Upper lobe of right lung (tissue), 1 donor: ENCODE results near the gene DCST2. TPM values are rescaled to one million over a fixed set of nuclear protein-coding genes. Genes with fewer than 3 reads are reported as not detected.
"Not testable (repeated sequence)": the region's sequence is repeated elsewhere in the genome, so short reads cannot be mapped to it uniquely, and the experiment has no call there.

Experiments used
- ATAC-seq: fragments of 200-7000 bp; cut with Tn5 transposase; one replicate; pipeline ENCODE4 v1.9.1; 2020; ENCODE audit warnings: mild to moderate bottlenecking, moderate library complexity
- DNase-seq: peaks from one replicate; pipeline ENCODE4 v3.0.0-alpha.2; 2020
- H3K27ac ChIP-seq: fragments of 200-600 bp; one replicate; pipeline ENCODE4 v1.8.0; 2022
- H3K27me3 ChIP-seq: fragments of 200-600 bp; one replicate; pipeline ENCODE4 v1.8.0; 2022; ENCODE audit warnings: mild to moderate bottlenecking
- H3K36me3 ChIP-seq: fragments of 200-600 bp; one replicate; pipeline ENCODE4 v1.8.0; 2022
- H3K4me1 ChIP-seq: fragments of 200-600 bp; one replicate; pipeline ENCODE4 v1.8.0; 2022
- H3K4me3 ChIP-seq: fragments of 200-600 bp; one replicate; pipeline ENCODE4 v1.8.0; 2022; ENCODE audit warnings: mild to moderate bottlenecking
- H3K9me3 ChIP-seq: fragments of 200-600 bp; one replicate; pipeline ENCODE4 v1.8.0; 2022
- intact Hi-C: fragments of 100-400 bp; cut with DNase I; formaldehyde crosslinking; loops from one replicate; pipeline ENCODE4 v1.11.0; 2022
- total RNA-seq: library from RNA; stranded (reverse); fragmentation: NEBNext Ultra II Directional; extraction: Animal tissue kit (Norgen Biotek cat#: 25700); gene quantifications from one replicate; pipeline ENCODE4 v1.2.1, GENCODE V29; 2021
- TF ChIP-seq, protein P1 (sequence below): fragments of 200-600 bp; IDR thresholded peaks from one replicate; pipeline ENCODE4 v1.8.0; 2022; ENCODE audit warnings: antibody characterized with exemption
- donor health status: DM: no; HTN: yes; CAD: no; lungs with severe emphysema.

The DCST2 gene
- total RNA-seq, 1 donor from 2014 or later: 1.5 TPM

- H3K27me3 ChIP-seq: no peaks in the 10 kb centered on the region
- intact Hi-C loops: no loop called here
- TF ChIP-seq, protein P1, sequence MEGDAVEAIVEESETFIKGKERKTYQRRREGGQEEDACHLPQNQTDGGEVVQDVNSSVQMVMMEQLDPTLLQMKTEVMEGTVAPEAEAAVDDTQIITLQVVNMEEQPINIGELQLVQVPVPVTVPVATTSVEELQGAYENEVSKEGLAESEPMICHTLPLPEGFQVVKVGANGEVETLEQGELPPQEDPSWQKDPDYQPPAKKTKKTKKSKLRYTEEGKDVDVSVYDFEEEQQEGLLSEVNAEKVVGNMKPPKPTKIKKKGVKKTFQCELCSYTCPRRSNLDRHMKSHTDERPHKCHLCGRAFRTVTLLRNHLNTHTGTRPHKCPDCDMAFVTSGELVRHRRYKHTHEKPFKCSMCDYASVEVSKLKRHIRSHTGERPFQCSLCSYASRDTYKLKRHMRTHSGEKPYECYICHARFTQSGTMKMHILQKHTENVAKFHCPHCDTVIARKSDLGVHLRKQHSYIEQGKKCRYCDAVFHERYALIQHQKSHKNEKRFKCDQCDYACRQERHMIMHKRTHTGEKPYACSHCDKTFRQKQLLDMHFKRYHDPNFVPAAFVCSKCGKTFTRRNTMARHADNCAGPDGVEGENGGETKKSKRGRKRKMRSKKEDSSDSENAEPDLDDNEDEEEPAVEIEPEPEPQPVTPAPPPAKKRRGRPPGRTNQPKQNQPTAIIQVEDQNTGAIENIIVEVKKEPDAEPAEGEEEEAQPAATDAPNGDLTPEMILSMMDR: no peak
- peaks cover 6% of the 10 kb centered on the region for H3K36me3 ChIP-seq
- peak within 1 kb of the TSS; percentile 92 for H3K4me3 ChIP-seq
- peaks cover 16% of the 10 kb centered on the region for H3K4me1 ChIP-seq
- peak within 1 kb of the TSS; percentile 55 for H3K27ac ChIP-seq
- ATAC-seq: peak; percentile 100
- peak; percentile 96 for DNase-seq
- no peaks in the 10 kb centered on the region for H3K9me3 ChIP-seq
Observed at GRCh38 chr1:154982897-154983648, 50.5 kb downstream of the DCST2 start, which contains the start of gene FLAD1. FLAD1 (plus strand) TSS chr1:154983344; CDS start chr1:154983695, 351 bp downstream.

- Histone ChIP-seq H3K4me3 (peak overlapping the region; percentile 92), H3K9me3 (no peaks in the 10 kb centered on the region), H3K4me1 (peaks cover 13% of the 10 kb centered on the region), H3K36me3 (peaks cover 5% of the 10 kb centered on the region), H3K27me3 (no peaks in the 10 kb centered on the region), H3K27ac (no peak overlapping the region)
- TF ChIP-seq, protein P1: no peak
- DNase-seq (no peak), ATAC-seq (no peak)
- intact Hi-C loops: no loop called here
Observed at GRCh38 chr1:154982341-154982740, 51.2 kb downstream of the DCST2 start.

- peaks cover 5% of the 10 kb centered on the region for H3K36me3 ChIP-seq
- H3K27ac ChIP-seq: no peak overlapping the region
- intact Hi-C loops: no loop called here
- no peak for ATAC-seq
- H3K9me3 ChIP-seq: no peaks in the 10 kb centered on the region
- TF ChIP-seq, protein P1: no peak
- peaks cover 10% of the 10 kb centered on the region for H3K4me1 ChIP-seq
- DNase-seq: no peak
- no peaks in the 10 kb centered on the region for H3K27me3 ChIP-seq
- no peak overlapping the region for H3K4me3 ChIP-seq
Observed at GRCh38 chr1:154978360-154978759, 55.2 kb downstream of the DCST2 start.

- H3K36me3 ChIP-seq, intact Hi-C loops, H3K27me3 ChIP-seq, H3K27ac ChIP-seq, DNase-seq, H3K9me3 ChIP-seq, ATAC-seq, H3K4me3 ChIP-seq: not testable (repeated sequence)
- H3K4me1 ChIP-seq: peaks cover 15% of the 10 kb centered on the region
Observed at GRCh38 chr1:154977762-154978161, 55.8 kb downstream of the DCST2 start.

- intact Hi-C loops: no loop called here
- H3K27me3 ChIP-seq: no peaks in the 10 kb centered on the region
- H3K4me3 ChIP-seq: peak overlapping the region; percentile 63
- ATAC-seq (peak; percentile 2), DNase-seq (peak; percentile 84)
- peaks cover 5% of the 10 kb centered on the region for H3K36me3 ChIP-seq
- TF ChIP-seq, protein P1: no peak
- H3K27ac ChIP-seq: peak overlapping the region; percentile 93
- no peaks in the 10 kb centered on the region for H3K9me3 ChIP-seq
- H3K4me1 ChIP-seq: peaks cover 30% of the 10 kb centered on the region
Observed at GRCh38 chr1:154975409-154976059, 58.0 kb downstream of the DCST2 start.

DNA sequence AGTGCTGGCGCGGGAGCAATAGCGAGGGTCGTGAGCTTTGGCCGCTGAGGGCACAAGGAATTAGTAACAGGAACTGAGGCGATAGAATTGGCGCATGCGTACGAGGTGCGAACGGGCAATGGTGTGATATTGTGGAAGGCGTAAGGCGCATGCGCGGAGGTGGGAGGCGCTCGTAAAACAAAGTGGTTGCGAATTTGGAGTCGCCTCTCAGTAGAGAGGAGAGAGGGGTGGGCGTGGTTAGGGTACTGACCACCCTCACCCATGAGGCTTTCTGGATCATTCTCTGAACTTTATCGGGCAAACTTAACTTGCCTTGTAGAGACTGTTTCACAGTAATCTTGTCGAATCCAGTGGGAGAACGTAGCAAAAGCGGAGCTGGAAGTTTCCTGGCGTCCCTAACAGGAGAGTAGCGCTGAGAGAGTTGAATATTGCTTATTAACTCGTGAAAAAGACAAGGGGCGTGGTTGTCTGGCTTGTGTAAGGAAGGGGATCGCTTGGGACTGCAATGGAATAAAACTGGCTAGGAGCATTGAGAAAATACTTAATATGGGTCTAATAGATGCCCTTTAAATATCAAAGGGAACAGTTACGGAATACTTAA is 58.7 kb downstream of the DCST2 start:
- peak; percentile 97 for DNase-seq
- Histone ChIP-seq H3K36me3 (peaks cover 5% of the 10 kb centered on the region), H3K27me3 (no peaks in the 10 kb centered on the region), H3K27ac (peak overlapping the region; percentile 93), H3K4me3 (peak overlapping the region; percentile 63), H3K4me1 (peaks cover 35% of the 10 kb centered on the region), H3K9me3 (no peaks in the 10 kb centered on the region)
- peak; percentile 61 for ATAC-seq
- intact Hi-C loops: no loop called here
- TF ChIP-seq, protein P1: no peak
